HCT116 (cell line): ENCODE data around the gene FUOM. TPM values are rescaled to one million over a fixed set of nuclear protein-coding genes. Genes with fewer than 3 reads are reported as not detected.

ENCODE experiments used
- ATAC-seq: fragments of 200-7000 bp; cut with Tn5 transposase; 2 replicates; pipeline ENCODE4 v1.9.1; 2020; ENCODE audit warnings: mild to moderate bottlenecking, moderate library complexity
- BruUV-seq: library from RNA; stranded (reverse); fragments of 400-500 nt; replicated peaks from 2 replicates; lab custom pipeline; 2021; lab: Mats Ljungman, UMichigan
- CTCF ChIA-PET: fragments of 300-600 bp; sonication (Branson Sonifier 250); formaldehyde crosslinking; loops from one replicate; lab custom pipeline; 2021; ENCODE audit warnings: antibody characterized with exemption; lab: Charles Lee
- POLR2A ChIA-PET: fragments of 300-600, 350-600 bp; sonication (Branson Sonifier 250); formaldehyde crosslinking; loops from one replicate; lab custom pipeline; 2021; ENCODE audit warnings: antibody characterized with exemption; lab: Charles Lee
- RAD21 ChIA-PET, 2 experiments: fragments of 300-600 bp; sonication (Branson Sonifier 250); formaldehyde crosslinking; loops; one replicate each; lab custom pipeline; 2023; ENCODE audit warnings: low total read pairs in 2 of 2; ENCODE audit not compliant: uncharacterized antibody in 2 of 2, unreplicated experiment in 2 of 2, low non-redundant PET in 1 of 2; lab: Charles Lee
- DNase-seq: peaks from one replicate; pipeline ENCODE4 v3.0.0-alpha.2; 2010; ENCODE audit warnings: low read depth, low spot score
- H2AFZ ChIP-seq: fragments of 200-600 bp; shearing (Covaris generic), sonication (generic); 2 replicates; pipeline ENCODE4 v1.6.1; 2017; ENCODE audit warnings: low read depth, mixed run types, mixed read lengths, antibody characterized with exemption, low read length; ENCODE audit not compliant: poor library complexity, severe bottlenecking
- H3K27ac ChIP-seq: 2 replicates; pipeline ENCODE4 v1.5.1; 2012; ENCODE audit warnings: low read depth, low read length
- H3K27me3 ChIP-seq: fragments of 200-600 bp; sonication (generic); 2 replicates; pipeline ENCODE4 v1.6.1; 2016; ENCODE audit warnings: mixed run types, low read length, mixed read lengths; ENCODE audit not compliant: insufficient read depth
- H3K36me3 ChIP-seq, 2 experiments: fragments of 200-500 bp in 1 of 2; fragments of 200-600 bp in 1 of 2; sonication (Bioruptor generic) in 1 of 2; sonication (generic) in 1 of 2; 2 replicates each; pipeline versions ENCODE4 v1.5.1 to v1.6.1; 2014 to 2016; ENCODE audit warnings: low read length in 2 of 2, inconsistent platforms in 1 of 2, mixed read lengths in 1 of 2, mixed run types in 1 of 2; ENCODE audit not compliant: insufficient read depth in 2 of 2, control insufficient read depth in 1 of 2
- H3K4me1 ChIP-seq, 2 experiments: fragments of 200-600 bp in 1 of 2; sonication (generic) in 1 of 2; 2 replicates each; pipeline versions ENCODE4 v1.5.1 to v1.6.1; 2012 to 2017; ENCODE audit warnings: low read length in 2 of 2, inconsistent platforms in 1 of 2, mild to moderate bottlenecking in 1 of 2, mixed read lengths in 1 of 2, mixed run types in 1 of 2, moderate library complexity in 1 of 2; ENCODE audit not compliant: insufficient read depth in 2 of 2, control insufficient read depth in 1 of 2
- H3K4me2 ChIP-seq: fragments of 200-600 bp; sonication (generic); 2 replicates; pipeline ENCODE4 v1.6.1; 2017; ENCODE audit warnings: mixed run types, low read length, mixed read lengths
- H3K4me3 ChIP-seq, 2 experiments: fragments of 200-600 bp in 1 of 2; sonication (generic) in 1 of 2; replicated peaks in 1 of 2; 2 replicates each; pipeline ENCODE4 v1.5.1; 2011 to 2016; ENCODE audit warnings: low read length in 2 of 2, control low read depth in 1 of 2, low read depth in 1 of 2, mild to moderate bottlenecking in 1 of 2, mixed read lengths in 1 of 2, mixed run types in 1 of 2
- H3K79me2 ChIP-seq: fragments of 200-600 bp; sonication (generic); 2 replicates; pipeline ENCODE4 v1.6.1; 2017; ENCODE audit warnings: mild to moderate bottlenecking, mixed run types, low read length, moderate library complexity, mixed read lengths; ENCODE audit not compliant: insufficient read depth
- H3K9ac ChIP-seq: fragments of 200-600 bp; sonication (generic); 2 replicates; pipeline ENCODE4 v1.6.1; 2016; ENCODE audit warnings: low read length, mixed read lengths
- H3K9me2 ChIP-seq: fragments of 200-600 bp; sonication (generic), shearing (Covaris generic); 2 replicates; pipeline ENCODE4 v1.6.1; 2017; ENCODE audit warnings: mixed run types, mild to moderate bottlenecking, moderate library complexity; ENCODE audit not compliant: insufficient read depth
- H3K9me3 ChIP-seq, 2 experiments: fragments of 200-500 bp in 1 of 2; fragments of 200-600 bp in 1 of 2; sonication (Bioruptor generic) in 1 of 2; sonication (generic) in 1 of 2; 2 replicates each; pipeline ENCODE4 v1.6.1; 2014 to 2017; ENCODE audit warnings: low read length in 2 of 2, mixed read lengths in 2 of 2, inconsistent platforms in 1 of 2, low read depth in 1 of 2, mild to moderate bottlenecking in 1 of 2, mixed run types in 1 of 2, moderate library complexity in 1 of 2; ENCODE audit not compliant: control insufficient read depth in 1 of 2, insufficient read depth in 1 of 2
- H4K20me1 ChIP-seq: fragments of 200-600 bp; sonication (generic), shearing (Covaris generic); 2 replicates; pipeline ENCODE4 v1.6.1; 2017; ENCODE audit warnings: mixed run types, mild to moderate bottlenecking, moderate library complexity; ENCODE audit not compliant: insufficient read depth
- ATF3 ChIP-seq: IDR thresholded peaks from 2 replicates; pipeline ENCODE4 v1.6.1; 2012
- CBX3 ChIP-seq: IDR thresholded peaks from 2 replicates; pipeline ENCODE4 v1.6.1; 2012; ENCODE audit warnings: low read depth
- CEBPB ChIP-seq: IDR thresholded peaks from 2 replicates; pipeline ENCODE4 v1.6.1; 2012; ENCODE audit warnings: low read depth
- CTCF ChIP-seq, 3 experiments: fragments of 200-600 bp in 1 of 3; sonication (generic) in 1 of 3; IDR thresholded peaks in 2 of 3; conservative IDR thresholded peaks in 1 of 3; 2 replicates each; pipeline ENCODE4 v1.5.1; 2012 to 2017; ENCODE audit warnings: low read depth in 2 of 3, low read length in 2 of 3, antibody characterized with exemption in 1 of 3, borderline replicate concordance in 1 of 3, control low read depth in 1 of 3, mild to moderate bottlenecking in 1 of 3, mixed read lengths in 1 of 3, mixed run types in 1 of 3, moderate library complexity in 1 of 3; ENCODE audit not compliant: insufficient read depth in 1 of 3
- EZH2phosphoT487 ChIP-seq: fragments of 200-600 bp; IDR thresholded peaks from 2 replicates; pipeline ENCODE4 v1.6.1; 2018; ENCODE audit warnings: antibody characterized with exemption, borderline replicate concordance
- POLR2AphosphoS5 ChIP-seq: IDR thresholded peaks from 2 replicates; pipeline ENCODE4 v1.6.1; 2011; ENCODE audit warnings: mild to moderate bottlenecking, low read depth, low read length, moderate library complexity
- TCF7L2 ChIP-seq: IDR thresholded peaks from 2 replicates; pipeline ENCODE4 v1.7.0; 2011; ENCODE audit warnings: borderline replicate concordance, inconsistent platforms; ENCODE audit not compliant: insufficient read depth, insufficient read length; ENCODE audit errors: extremely low read depth
- ZFX ChIP-seq: fragments of 450-650 bp; IDR thresholded peaks from 2 replicates; pipeline ENCODE4 v1.6.1; 2017
- ZNF274 ChIP-seq: fragments of 200-500 bp; sonication (Bioruptor generic); IDR thresholded peaks from 2 replicates; pipeline ENCODE4 v1.6.1; 2014; ENCODE audit warnings: mild to moderate bottlenecking, low read depth, low read length, inconsistent platforms
- intact Hi-C: fragments of 100-400 bp; cut with micrococcal nuclease; formaldehyde crosslinking; loops from 2 replicates; pipeline ENCODE4 v1.10.0; 2022
- total RNA-seq: library from RNA; stranded (reverse); gene quantifications from one replicate; pipeline ENCODE4 v1.2.1, GENCODE V29; 2021; ENCODE audit not compliant: unreplicated experiment

The FUOM gene
- total RNA-seq, 1 experiment from 2014 or later, result 21.5 TPM

GRCh38 chr10:133312769-133313145 lies 45.1 kb downstream of the FUOM start:
- CTCF ChIA-PET, result no interaction called here

More at GRCh38 chr10:133312769-133313145, 45.1 kb downstream of the FUOM start:
- Histone ChIP-seq H3K4me3 (no peak overlapping the region), H3K27me3 (no peaks in the 10 kb centered on the region), H3K36me3 (peaks cover 0 to 3% of the 10 kb centered on the region in 2 experiments; a peak in 1 of 4 replicates), H3K9me3 (no peaks in the 10 kb centered on the region), H2AFZ (no peak overlapping the region), H3K4me2 (no peak overlapping the region), H3K9me2 (no peaks in the 10 kb centered on the region), H3K9ac (no peak overlapping the region), H3K27ac (no peak overlapping the region), H3K79me2 (peaks cover 7% of the 10 kb centered on the region), H4K20me1 (no peaks in the 10 kb centered on the region), H3K4me1 (peaks cover 0 to 8% of the 10 kb centered on the region in 2 experiments; a peak in 1 of 4 replicates)
- intact Hi-C loops, result no loop called here
- DNase-seq, result no peak
- TF ChIP-seq EZH2phosphoT487 (no peak), ZFX (no peak), POLR2AphosphoS5 (no peak), ZNF274 (no peak), ATF3 (no peak), TCF7L2 (no peak), CBX3 (no peak), CEBPB (no peak), CTCF (IDR thresholded peaks at IDR 0.05 in 2 of 3, conservative IDR thresholded peaks at IDR 0.05 in 1 of 3; ENCODE audit: borderline replicate concordance in 1 of 3, insufficient read depth in 1 of 3, low read depth in 2 of 3, low read length in 2 of 3) (no peak)
- ATAC-seq, result no peak
- BruUV-seq, result no TSS peak
- RAD21 ChIA-PET, result no interaction called here
- POLR2A ChIA-PET, result no interaction called here
